K562 (cell line): ENCODE data around the gene EIF3I. TPM values are rescaled to one million over a fixed set of nuclear protein-coding genes. Genes with fewer than 3 reads are reported as not detected.

Experiments
- ATF7 ChIP-seq: fragments of 450-650 bp; IDR thresholded peaks from 2 replicates; pipeline ENCODE4 v1.7.1; 2014; ENCODE audit warnings: mild to moderate bottlenecking, moderate library complexity
- CEBPG ChIP-seq, 3 experiments: fragments of 200-800 bp in 1 of 3; sonication (Bioruptor generic) in 1 of 3; sonication (generic) in 1 of 3; formaldehyde crosslinking in 1 of 3; IDR thresholded peaks in 2 of 3; conservative IDR thresholded peaks in 1 of 3; 2 replicates each; pipeline versions ENCODE4 v1.6.1 to v1.8.0; 2016 to 2022; ENCODE audit warnings: missing compliant biosample characterization in 2 of 3, missing genetic modification characterization in 2 of 3, mild to moderate bottlenecking in 1 of 3, missing genetic modification reagents in 1 of 3
- ELF4 ChIP-seq: fragments of 450-650 bp; formaldehyde crosslinking; IDR thresholded peaks from 2 replicates; pipeline ENCODE4 v1.4.0; 2022; ENCODE audit warnings: missing genetic modification characterization
- EZH2 ChIP-seq: IDR thresholded peaks from 2 replicates; pipeline ENCODE4 v1.6.1; 2012; ENCODE audit warnings: low read depth, mild to moderate bottlenecking, inconsistent platforms, low read length, borderline replicate concordance
- FOXP1 ChIP-seq: sonication (generic); formaldehyde crosslinking; IDR thresholded peaks from 2 replicates; pipeline ENCODE4 v1.8.0; 2022; ENCODE audit warnings: mild to moderate bottlenecking, missing genetic modification reagents
- GTF2E2 ChIP-seq: fragments of 200-800 bp; sonication (Bioruptor generic); IDR thresholded peaks from 2 replicates; pipeline ENCODE4 v1.6.1; 2016; ENCODE audit warnings: missing genetic modification characterization, missing compliant biosample characterization
- KAT7 ChIP-seq: sonication (generic); formaldehyde crosslinking; IDR thresholded peaks from 2 replicates; pipeline ENCODE4 v1.8.0; 2022; ENCODE audit warnings: missing genetic modification reagents, mild to moderate bottlenecking, borderline replicate concordance
- KLF1 ChIP-seq: fragments of 450-650 bp; IDR thresholded peaks from 2 replicates; pipeline ENCODE4 v1.6.1; 2016; ENCODE audit warnings: missing genetic modification characterization, missing compliant biosample characterization
- MECOM ChIP-seq: fragments of 250-450 bp; sonication (Bioruptor Pico); IDR thresholded peaks from 2 replicates; pipeline ENCODE4 v1.8.0; 2022; ENCODE audit warnings: inconsistent platforms
- POLR2H ChIP-seq: IDR thresholded peaks from 2 replicates; pipeline ENCODE4 v1.6.1; 2016; ENCODE audit warnings: missing genetic modification characterization, low read depth, mild to moderate bottlenecking, control low read depth, missing compliant biosample characterization, moderate library complexity
- ZNF121 ChIP-seq: sonication (generic); formaldehyde crosslinking; conservative IDR thresholded peaks from 2 replicates; pipeline ENCODE4 v1.8.0; 2022; ENCODE audit warnings: missing genetic modification reagents
- ZNF174 ChIP-seq: fragments of 250-450 bp; sonication (Bioruptor Pico); IDR thresholded peaks from 2 replicates; pipeline ENCODE4 v1.4.0; 2020; ENCODE audit warnings: mild to moderate bottlenecking
- ZNF263 ChIP-seq: sonication (generic); formaldehyde crosslinking; IDR thresholded peaks from 2 replicates; pipeline ENCODE4 v1.8.0; 2022; ENCODE audit warnings: mild to moderate bottlenecking, missing genetic modification reagents, borderline replicate concordance
- ZNF695 ChIP-seq: fragments of 450-650 bp; formaldehyde crosslinking; IDR thresholded peaks from 2 replicates; pipeline ENCODE4 v1.4.0; 2020; ENCODE audit warnings: mild to moderate bottlenecking, moderate library complexity
- polyA plus RNA-seq, 8 experiments: library from polyadenylated mRNA; depleted of rRNA in 4 of 8; stranded (reverse) in 5 of 8; unstranded in 3 of 8; fragments of >200 nt; fragmentation: Nextera tagmentation in 2 of 8; fragmentation: Illumina TruSeq in 1 of 8; extraction: Ambion mirVana in 2 of 8; extraction: Trizol in 1 of 8; gene quantifications; 2 replicates each; pipeline versions ENCODE4 v1.2.1 to v1.2.3, GENCODE V29; 2011 to 2014; ENCODE audit warnings: inconsistent platforms in 1 of 8, missing spikeins in 1 of 8
- total RNA-seq, 7 experiments: library from RNA; depleted of rRNA in 6 of 7; stranded (reverse); fragments of >200 nt in 6 of 7; fragmentation: Illumina TruSeq in 2 of 7; extraction: Trizol in 2 of 7; gene quantifications; 2 replicates each; pipeline versions ENCODE4 v1.2.1 to v1.2.3, GENCODE V29; 2011 to 2021; ENCODE audit warnings: low replicate concordance in 1 of 7
- TF ChIP-seq, protein P1 (sequence below): fragments of 250-450 bp; sonication (Bioruptor Pico); IDR thresholded peaks from 2 replicates; pipeline ENCODE4 v1.6.1; 2021; ENCODE audit warnings: mild to moderate bottlenecking
- TF ChIP-seq, protein P2 (sequence below): fragments of 250-450 bp; sonication (Bioruptor Pico); IDR thresholded peaks from 2 replicates; pipeline ENCODE4 v1.4.0; 2020; ENCODE audit warnings: mild to moderate bottlenecking
- TF ChIP-seq, protein P3 (sequence below): sonication (generic); formaldehyde crosslinking; IDR thresholded peaks from 2 replicates; pipeline ENCODE4 v1.8.0; 2022; ENCODE audit warnings: mild to moderate bottlenecking, missing genetic modification reagents
- TF ChIP-seq, protein P4 (sequence below), 2 experiments: fragments of 450-650 bp; conservative IDR thresholded peaks; 2 replicates each; pipeline ENCODE4 v1.6.1; 2017; ENCODE audit warnings: mild to moderate bottlenecking in 2 of 2, moderate library complexity in 2 of 2

The EIF3I gene
- total and polyA plus RNA-seq, 9 of the 15 experiments (the other 6 are each of a cell fraction or from before 2014, with no cell fraction given), result 414 to 1,526 (median 635) TPM

DNA sequence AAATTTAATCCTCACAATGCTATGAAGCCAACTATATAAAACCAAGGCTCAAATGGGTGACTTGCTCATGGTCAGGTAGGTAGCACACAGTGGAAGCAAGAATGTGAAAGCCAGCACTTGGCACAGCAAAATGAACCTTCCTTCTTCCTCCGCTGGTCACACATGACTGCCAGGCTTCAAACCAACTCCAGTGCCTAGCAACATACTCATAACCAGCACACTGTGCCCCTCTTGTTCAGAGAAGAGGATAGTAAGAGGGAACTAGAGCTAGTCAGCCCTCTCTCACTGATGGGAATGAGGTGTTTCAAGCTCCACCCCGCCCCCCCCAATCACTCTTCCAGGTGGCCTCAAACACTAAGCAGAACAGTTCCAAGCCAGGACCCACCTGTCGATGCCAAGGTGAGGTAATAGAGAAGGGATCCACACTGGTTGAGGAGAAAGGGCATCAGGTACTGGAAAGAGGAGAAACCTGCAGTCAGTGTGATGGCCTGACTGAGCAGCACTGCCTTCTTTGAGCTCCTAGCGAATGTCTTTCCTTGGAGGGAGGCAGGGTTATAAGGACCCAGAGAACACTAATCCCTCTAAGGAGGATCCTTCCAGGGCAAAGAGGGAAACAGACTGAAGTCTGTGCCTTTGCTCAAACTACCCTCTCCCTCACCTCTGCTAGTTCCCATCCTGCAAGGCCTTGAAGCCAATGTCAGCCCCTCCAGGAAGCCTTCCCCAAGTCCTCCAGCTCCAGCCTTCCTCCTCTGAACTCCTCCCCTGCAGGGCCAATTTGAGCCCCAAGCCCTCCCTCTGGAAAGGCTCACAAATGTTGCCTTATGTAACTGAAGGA is 1.2 kb upstream of the EIF3I start (continued):
- TF ChIP-seq, protein P1, sequence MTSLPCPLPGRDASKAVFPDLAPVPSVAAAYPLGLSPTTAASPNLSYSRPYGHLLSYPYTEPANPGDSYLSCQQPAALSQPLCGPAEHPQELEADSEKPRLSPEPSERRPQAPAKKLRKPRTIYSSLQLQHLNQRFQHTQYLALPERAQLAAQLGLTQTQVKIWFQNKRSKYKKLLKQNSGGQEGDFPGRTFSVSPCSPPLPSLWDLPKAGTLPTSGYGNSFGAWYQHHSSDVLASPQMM (CRISPR knock-in tag), result no peak
- no peak for TF ChIP-seq ZNF174 (CRISPR knock-in tag)
- no peak for TF ChIP-seq POLR2H (tag)
- TF ChIP-seq, protein P2, sequence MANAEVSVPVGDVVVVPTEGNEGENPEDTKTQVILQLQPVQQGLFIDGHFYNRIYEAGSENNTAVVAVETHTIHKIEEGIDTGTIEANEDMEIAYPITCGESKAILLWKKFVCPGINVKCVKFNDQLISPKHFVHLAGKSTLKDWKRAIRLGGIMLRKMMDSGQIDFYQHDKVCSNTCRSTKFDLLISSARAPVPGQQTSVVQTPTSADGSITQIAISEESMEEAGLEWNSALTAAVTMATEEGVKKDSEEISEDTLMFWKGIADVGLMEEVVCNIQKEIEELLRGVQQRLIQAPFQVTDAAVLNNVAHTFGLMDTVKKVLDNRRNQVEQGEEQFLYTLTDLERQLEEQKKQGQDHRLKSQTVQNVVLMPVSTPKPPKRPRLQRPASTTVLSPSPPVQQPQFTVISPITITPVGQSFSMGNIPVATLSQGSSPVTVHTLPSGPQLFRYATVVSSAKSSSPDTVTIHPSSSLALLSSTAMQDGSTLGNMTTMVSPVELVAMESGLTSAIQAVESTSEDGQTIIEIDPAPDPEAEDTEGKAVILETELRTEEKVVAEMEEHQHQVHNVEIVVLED (CRISPR knock-in tag), result no peak
- TF ChIP-seq GTF2E2 (tag), result peak; percentile 65; the same call in 1 of the 2 replicates
- TF ChIP-seq FOXP1 (CRISPR knock-in tag), result no peak
- TF ChIP-seq ATF7, result no peak
- no peak for TF ChIP-seq ZNF695
- no peak for TF ChIP-seq MECOM (CRISPR knock-in tag)
- no peak for TF ChIP-seq EZH2
- TF ChIP-seq, protein P3, sequence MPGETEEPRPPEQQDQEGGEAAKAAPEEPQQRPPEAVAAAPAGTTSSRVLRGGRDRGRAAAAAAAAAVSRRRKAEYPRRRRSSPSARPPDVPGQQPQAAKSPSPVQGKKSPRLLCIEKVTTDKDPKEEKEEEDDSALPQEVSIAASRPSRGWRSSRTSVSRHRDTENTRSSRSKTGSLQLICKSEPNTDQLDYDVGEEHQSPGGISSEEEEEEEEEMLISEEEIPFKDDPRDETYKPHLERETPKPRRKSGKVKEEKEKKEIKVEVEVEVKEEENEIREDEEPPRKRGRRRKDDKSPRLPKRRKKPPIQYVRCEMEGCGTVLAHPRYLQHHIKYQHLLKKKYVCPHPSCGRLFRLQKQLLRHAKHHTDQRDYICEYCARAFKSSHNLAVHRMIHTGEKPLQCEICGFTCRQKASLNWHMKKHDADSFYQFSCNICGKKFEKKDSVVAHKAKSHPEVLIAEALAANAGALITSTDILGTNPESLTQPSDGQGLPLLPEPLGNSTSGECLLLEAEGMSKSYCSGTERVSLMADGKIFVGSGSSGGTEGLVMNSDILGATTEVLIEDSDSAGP (CRISPR knock-in tag), result no peak
- TF ChIP-seq CEBPG (CRISPR knock-in tag; IDR thresholded peaks at IDR 0.05), result no peak
- 0 out of 4 replicates have a peak, but pooled peaks of 1 of the 2 experiments have one; percentile 8 for TF ChIP-seq CEBPG (tag; conservative IDR thresholded peaks at IDR 0.05 in 1 of 2, IDR thresholded peaks at IDR 0.05 in 1 of 2)
- TF ChIP-seq KAT7 (CRISPR knock-in tag), result no peak
- TF ChIP-seq KLF1 (tag), result no peak
- peak; percentile 91 for TF ChIP-seq ZNF263 (CRISPR knock-in tag)
- TF ChIP-seq ZNF121, result no peak
- TF ChIP-seq, protein P4, sequence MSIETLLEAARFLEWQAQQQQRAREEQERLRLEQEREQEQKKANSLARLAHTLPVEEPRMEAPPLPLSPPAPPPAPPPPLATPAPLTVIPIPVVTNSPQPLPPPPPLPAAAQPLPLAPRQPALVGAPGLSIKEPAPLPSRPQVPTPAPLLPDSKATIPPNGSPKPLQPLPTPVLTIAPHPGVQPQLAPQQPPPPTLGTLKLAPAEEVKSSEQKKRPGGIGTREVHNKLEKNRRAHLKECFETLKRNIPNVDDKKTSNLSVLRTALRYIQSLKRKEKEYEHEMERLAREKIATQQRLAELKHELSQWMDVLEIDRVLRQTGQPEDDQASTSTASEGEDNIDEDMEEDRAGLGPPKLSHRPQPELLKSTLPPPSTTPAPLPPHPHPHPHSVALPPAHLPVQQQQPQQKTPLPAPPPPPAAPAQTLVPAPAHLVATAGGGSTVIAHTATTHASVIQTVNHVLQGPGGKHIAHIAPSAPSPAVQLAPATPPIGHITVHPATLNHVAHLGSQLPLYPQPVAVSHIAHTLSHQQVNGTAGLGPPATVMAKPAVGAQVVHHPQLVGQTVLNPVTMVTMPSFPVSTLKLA (conservative IDR thresholded peaks at IDR 0.05), result no peak
- TF ChIP-seq ELF4 (CRISPR knock-in tag), result no peak
